Left lung (tissue), 10 donors: ENCODE data around the gene DNAH1. TPM values are rescaled to one million over a fixed set of nuclear protein-coding genes. Genes with fewer than 3 reads are reported as not detected.

ENCODE experiments used
- ATAC-seq: fragments of 200-7000 bp; cut with Tn5 transposase; one replicate; pipeline ENCODE4 v1.9.1; 2020; ENCODE audit warnings: moderate library complexity
- DNase-seq, 4 donors: peaks; one replicate each; pipeline ENCODE4 v3.0.0-alpha.2; 2013 to 2020
- H3K27ac ChIP-seq, 2 donors: fragments of 200-600 bp; sonication (generic) in 1 of 2; one replicate each; pipeline versions ENCODE4 v1.5.0 to v1.8.0; 2020 to 2021
- H3K27me3 ChIP-seq, 2 donors: fragments of 200-600 bp; sonication (generic) in 1 of 2; one replicate each; pipeline versions ENCODE4 v1.5.0 to v1.8.0; 2020 to 2021
- H3K36me3 ChIP-seq, 2 donors: fragments of 200-600 bp; sonication (generic) in 1 of 2; one replicate each; pipeline versions ENCODE4 v1.5.0 to v1.8.0; 2020 to 2021
- H3K4me1 ChIP-seq, 2 donors: fragments of 200-600 bp; one replicate each; pipeline ENCODE4 v1.8.0; 2021
- H3K4me3 ChIP-seq, 2 donors: fragments of 200-600 bp; sonication (generic) in 1 of 2; one replicate each; pipeline versions ENCODE4 v1.5.0 to v1.8.0; 2020 to 2021; ENCODE audit warnings: mild to moderate bottlenecking in 1 of 2
- H3K9me3 ChIP-seq, 2 donors: fragments of 200-600 bp; sonication (generic) in 1 of 2; one replicate each; pipeline versions ENCODE4 v1.5.0 to v1.8.0; 2020 to 2021
- CTCF ChIP-seq, 2 donors: fragments of 200-600 bp; sonication (generic) in 1 of 2; IDR thresholded peaks; one replicate each; pipeline versions ENCODE4 v1.5.0 to v1.8.0; 2021; ENCODE audit warnings: antibody characterized with exemption in 2 of 2
- intact Hi-C, 2 donors: fragments of 100-400 bp; cut with DNase I; formaldehyde crosslinking; loops; one replicate each; pipeline versions ENCODE4 v1.11.2 to v1.14.2; 2022
- polyA plus RNA-seq, 6 donors: library from polyadenylated mRNA; unstranded; fragments of 120-200 nt; gene quantifications; one replicate each; pipeline ENCODE4 v1.2.1, GENCODE V29; 2013; ENCODE audit not compliant: insufficient read length in 6 of 6
- total RNA-seq, 2 donors: library from RNA; stranded (reverse); fragmentation: NEBNext Ultra II Directional; extraction: Animal tissue kit (Norgen Biotek cat#: 25700); gene quantifications; one replicate each; pipeline ENCODE4 v1.2.1, GENCODE V29; 2021
- donor health status: DM: no; HTN: yes; CAD: no.
- donor health status: DM: no; HTN: no; CAD: no.

Gene DNAH1
- total and polyA plus RNA-seq, 8 donors: 6.5 to 14.0 (median 9.9) TPM

GRCh38 chr3:52374173-52374572 is 58.1 kb downstream of the DNAH1 start:
- Histone ChIP-seq H3K36me3 (peaks cover 0 to 44% of the 10 kb centered on the region in 2 donors), H3K4me3 (no peak overlapping the region), H3K27me3 (no peaks in the 10 kb centered on the region), H3K4me1 (no peaks in the 10 kb centered on the region), H3K9me3 (no peaks in the 10 kb centered on the region), H3K27ac (no peak overlapping the region)
- TF ChIP-seq CTCF (IDR thresholded peaks at IDR 0.05): no peak
- intact Hi-C loops: no loop called here
- ATAC-seq (no peak), DNase-seq (no peak)

- intact Hi-C loops: no loop called here
- peak in 1 of 4 donors; percentile 39 for DNase-seq
- no peaks in the 10 kb centered on the region for H3K27me3 ChIP-seq
- TF ChIP-seq CTCF (IDR thresholded peaks at IDR 0.05): no peak
- H3K9me3 ChIP-seq: no peaks in the 10 kb centered on the region
- H3K36me3 ChIP-seq: peaks cover 0 to 17% of the 10 kb centered on the region in 2 donors
- H3K27ac ChIP-seq: no peak overlapping the region
- H3K4me3 ChIP-seq: no peak overlapping the region
- H3K4me1 ChIP-seq: no peaks in the 10 kb centered on the region
- ATAC-seq: no peak
Observed at GRCh38 chr3:52379610-52380009, 63.5 kb downstream of the DNAH1 start.

- Histone ChIP-seq H3K9me3 (no peaks in the 10 kb centered on the region), H3K27me3 (no peaks in the 10 kb centered on the region), H3K36me3 (peaks cover 0 to 15% of the 10 kb centered on the region in 2 donors), H3K27ac (no peak overlapping the region), H3K4me1 (no peaks in the 10 kb centered on the region), H3K4me3 (no peak overlapping the region)
- DNase-seq: no peak
- ATAC-seq: no peak
- intact Hi-C loops: no loop called here
- no peak for TF ChIP-seq CTCF (IDR thresholded peaks at IDR 0.05)
Observed at GRCh38 chr3:52380023-52380422, 63.9 kb downstream of the DNAH1 start.

- H3K27me3 ChIP-seq: no peaks in the 10 kb centered on the region
- H3K36me3 ChIP-seq: peaks cover 0 to 4% of the 10 kb centered on the region in 2 donors
- intact Hi-C loops: no loop called here
- no peak for ATAC-seq
- no peak for TF ChIP-seq CTCF (IDR thresholded peaks at IDR 0.05)
- no peak overlapping the region for H3K4me3 ChIP-seq
- H3K27ac ChIP-seq: no peak overlapping the region
- DNase-seq: no peak
- no peaks in the 10 kb centered on the region for H3K4me1 ChIP-seq
- H3K9me3 ChIP-seq: no peaks in the 10 kb centered on the region
Observed at GRCh38 chr3:52381623-52382022, 65.5 kb downstream of the DNAH1 start.

GRCh38 chr3:52383446-52383845 is 67.3 kb downstream of the DNAH1 start:
- DNase-seq (no peak), ATAC-seq (no peak)
- TF ChIP-seq CTCF (IDR thresholded peaks at IDR 0.05): no peak
- Histone ChIP-seq H3K9me3 (no peaks in the 10 kb centered on the region), H3K27ac (no peak overlapping the region), H3K4me1 (no peaks in the 10 kb centered on the region), H3K36me3 (peaks cover 0 to 14% of the 10 kb centered on the region in 2 donors), H3K4me3 (no peak overlapping the region), H3K27me3 (no peaks in the 10 kb centered on the region)
- intact Hi-C loops: no loop called here
